ENCODE measurements around the gene PDSS2. TPM values are rescaled to one million over a fixed set of nuclear protein-coding genes. Genes with fewer than 3 reads are reported as not detected.

PDSS2 gene
- total and polyA plus RNA-seq, 2 of the 8 experiments (the other 6 are each of a cell fraction or from before 2014, with no cell fraction given), result 10.7 to 16.1 TPM

DNA sequence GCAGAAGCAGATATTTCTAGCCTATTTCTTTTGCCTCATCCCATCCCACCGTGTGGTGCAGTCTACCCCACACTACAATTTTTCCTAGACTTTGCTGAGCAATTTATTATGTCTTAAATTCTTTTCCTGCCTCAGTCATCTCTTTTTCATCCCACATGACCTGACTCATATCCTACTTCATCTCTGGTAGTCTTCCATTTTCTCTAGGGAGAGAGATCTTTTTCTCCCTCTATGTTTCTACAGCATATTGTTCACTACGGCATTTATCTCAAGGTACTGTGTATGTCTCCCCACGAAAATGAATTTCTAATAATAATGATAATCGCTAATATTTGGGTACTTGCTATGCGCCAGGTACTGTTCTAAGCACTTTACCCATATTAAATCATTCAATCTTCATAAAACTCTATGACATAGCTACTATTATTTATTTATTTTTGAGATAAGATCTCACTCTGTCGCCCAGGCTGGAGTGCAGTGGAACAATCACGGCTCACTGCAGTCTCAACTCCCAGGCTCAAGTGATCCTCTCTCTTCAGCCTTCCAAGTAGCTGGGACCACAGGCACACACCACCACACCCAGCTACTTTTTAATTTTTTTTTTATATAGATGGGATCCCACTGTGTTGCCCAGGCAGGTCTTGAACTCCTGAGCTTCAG is 15.6 kb downstream of the PDSS2 start (continued):
- TF ChIP-seq ATF3 (IDR thresholded peaks at IDR 0.05; ENCODE audit: insufficient read depth, low read depth, low read length) (no peak), RXRA (IDR thresholded peaks at IDR 0.05; ENCODE audit: insufficient read depth, low read depth, low read length) (no peak), ASH2L (IDR thresholded peaks at IDR 0.05; ENCODE audit: low read length) (no peak), SP4 (IDR thresholded peaks at IDR 0.05; ENCODE audit: low read length) (no peak), RNF2 (IDR thresholded peaks at IDR 0.05; ENCODE audit: borderline replicate concordance, low read depth, low read length, missing control alignments, poor library complexity, severe bottlenecking) (no peak), KDM1A (IDR thresholded peaks at IDR 0.05; ENCODE audit: borderline replicate concordance, low read length) (no peak)
- TF ChIP-seq, protein P1, sequence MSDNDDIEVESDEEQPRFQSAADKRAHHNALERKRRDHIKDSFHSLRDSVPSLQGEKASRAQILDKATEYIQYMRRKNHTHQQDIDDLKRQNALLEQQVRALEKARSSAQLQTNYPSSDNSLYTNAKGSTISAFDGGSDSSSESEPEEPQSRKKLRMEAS (IDR thresholded peaks at IDR 0.05), result no peak
